ENCODE results near the gene FUT2. TPM values are rescaled to one million over a fixed set of nuclear protein-coding genes. Genes with fewer than 3 reads are reported as not detected.

FUT2 gene
- polyA plus RNA-seq, 1 donor from 2014 or later, result not detected

GRCh38 chr19:48646722-48647216, 49.0 kb upstream of the FUT2 start:
- peak overlapping the region; percentile 37 for H2AFZ ChIP-seq (ENCODE audit: low read depth, low read length)
- peak overlapping the region; percentile 91 for H3K9ac ChIP-seq (ENCODE audit: low read length)
- no peaks in the 10 kb centered on the region for H3K9me3 ChIP-seq (ENCODE audit: low read length)
- H3K9me2 ChIP-seq (ENCODE audit: insufficient read depth, low read length), result no peaks in the 10 kb centered on the region
- no peaks in the 10 kb centered on the region for H3K79me2 ChIP-seq (replicated peaks; ENCODE audit: insufficient read depth, low read length)
- H3K4me2 ChIP-seq (ENCODE audit: low read length), result no peak overlapping the region
- TF ChIP-seq EP300 (conservative IDR thresholded peaks at IDR 0.05; ENCODE audit: poor library complexity, severe bottlenecking), result no peak
- no peak for TF ChIP-seq SMC3 (conservative IDR thresholded peaks at IDR 0.05; ENCODE audit: poor library complexity)
- TF ChIP-seq, protein P1, sequence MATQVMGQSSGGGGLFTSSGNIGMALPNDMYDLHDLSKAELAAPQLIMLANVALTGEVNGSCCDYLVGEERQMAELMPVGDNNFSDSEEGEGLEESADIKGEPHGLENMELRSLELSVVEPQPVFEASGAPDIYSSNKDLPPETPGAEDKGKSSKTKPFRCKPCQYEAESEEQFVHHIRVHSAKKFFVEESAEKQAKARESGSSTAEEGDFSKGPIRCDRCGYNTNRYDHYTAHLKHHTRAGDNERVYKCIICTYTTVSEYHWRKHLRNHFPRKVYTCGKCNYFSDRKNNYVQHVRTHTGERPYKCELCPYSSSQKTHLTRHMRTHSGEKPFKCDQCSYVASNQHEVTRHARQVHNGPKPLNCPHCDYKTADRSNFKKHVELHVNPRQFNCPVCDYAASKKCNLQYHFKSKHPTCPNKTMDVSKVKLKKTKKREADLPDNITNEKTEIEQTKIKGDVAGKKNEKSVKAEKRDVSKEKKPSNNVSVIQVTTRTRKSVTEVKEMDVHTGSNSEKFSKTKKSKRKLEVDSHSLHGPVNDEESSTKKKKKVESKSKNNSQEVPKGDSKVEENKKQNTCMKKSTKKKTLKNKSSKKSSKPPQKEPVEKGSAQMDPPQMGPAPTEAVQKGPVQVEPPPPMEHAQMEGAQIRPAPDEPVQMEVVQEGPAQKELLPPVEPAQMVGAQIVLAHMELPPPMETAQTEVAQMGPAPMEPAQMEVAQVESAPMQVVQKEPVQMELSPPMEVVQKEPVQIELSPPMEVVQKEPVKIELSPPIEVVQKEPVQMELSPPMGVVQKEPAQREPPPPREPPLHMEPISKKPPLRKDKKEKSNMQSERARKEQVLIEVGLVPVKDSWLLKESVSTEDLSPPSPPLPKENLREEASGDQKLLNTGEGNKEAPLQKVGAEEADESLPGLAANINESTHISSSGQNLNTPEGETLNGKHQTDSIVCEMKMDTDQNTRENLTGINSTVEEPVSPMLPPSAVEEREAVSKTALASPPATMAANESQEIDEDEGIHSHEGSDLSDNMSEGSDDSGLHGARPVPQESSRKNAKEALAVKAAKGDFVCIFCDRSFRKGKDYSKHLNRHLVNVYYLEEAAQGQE (IDR thresholded peaks at IDR 0.05; ENCODE audit: borderline replicate concordance), result no peak
- TF ChIP-seq, protein P2, sequence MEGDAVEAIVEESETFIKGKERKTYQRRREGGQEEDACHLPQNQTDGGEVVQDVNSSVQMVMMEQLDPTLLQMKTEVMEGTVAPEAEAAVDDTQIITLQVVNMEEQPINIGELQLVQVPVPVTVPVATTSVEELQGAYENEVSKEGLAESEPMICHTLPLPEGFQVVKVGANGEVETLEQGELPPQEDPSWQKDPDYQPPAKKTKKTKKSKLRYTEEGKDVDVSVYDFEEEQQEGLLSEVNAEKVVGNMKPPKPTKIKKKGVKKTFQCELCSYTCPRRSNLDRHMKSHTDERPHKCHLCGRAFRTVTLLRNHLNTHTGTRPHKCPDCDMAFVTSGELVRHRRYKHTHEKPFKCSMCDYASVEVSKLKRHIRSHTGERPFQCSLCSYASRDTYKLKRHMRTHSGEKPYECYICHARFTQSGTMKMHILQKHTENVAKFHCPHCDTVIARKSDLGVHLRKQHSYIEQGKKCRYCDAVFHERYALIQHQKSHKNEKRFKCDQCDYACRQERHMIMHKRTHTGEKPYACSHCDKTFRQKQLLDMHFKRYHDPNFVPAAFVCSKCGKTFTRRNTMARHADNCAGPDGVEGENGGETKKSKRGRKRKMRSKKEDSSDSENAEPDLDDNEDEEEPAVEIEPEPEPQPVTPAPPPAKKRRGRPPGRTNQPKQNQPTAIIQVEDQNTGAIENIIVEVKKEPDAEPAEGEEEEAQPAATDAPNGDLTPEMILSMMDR (IDR thresholded peaks at IDR 0.05; ENCODE audit: poor library complexity, severe bottlenecking), result no peak
- TF ChIP-seq MXI1 (conservative IDR thresholded peaks at IDR 0.05; ENCODE audit: poor library complexity, severe bottlenecking), result no peak
- no peak for TF ChIP-seq RAD21 (conservative IDR thresholded peaks at IDR 0.05)
- no peak for TF ChIP-seq EZH2 (IDR thresholded peaks at IDR 0.05; ENCODE audit: borderline replicate concordance, insufficient read depth, low read length, poor library complexity, severe bottlenecking)
- TF ChIP-seq TAF1 (IDR thresholded peaks at IDR 0.05; ENCODE audit: low read depth), result no peak
- TF ChIP-seq POLR2AphosphoS5 (IDR thresholded peaks at IDR 0.05), result no peak
- H3K27ac ChIP-seq (ENCODE audit: low read length), result peak overlapping the region; percentile 94
- H4K20me1 ChIP-seq (ENCODE audit: insufficient read depth), result no peaks in the 10 kb centered on the region
- no peaks in the 10 kb centered on the region for H3F3A ChIP-seq (ENCODE audit: insufficient read depth, low read length, poor library complexity, severe bottlenecking)
- H3K27me3 ChIP-seq (ENCODE audit: insufficient read depth, low read depth, low read length), result no peaks in the 10 kb centered on the region
- no peaks in the 10 kb centered on the region for H3K36me3 ChIP-seq (ENCODE audit: insufficient read depth, low read length)
- H3K4me3 ChIP-seq (ENCODE audit: low read length), result peak overlapping the region; percentile 74

DNA sequence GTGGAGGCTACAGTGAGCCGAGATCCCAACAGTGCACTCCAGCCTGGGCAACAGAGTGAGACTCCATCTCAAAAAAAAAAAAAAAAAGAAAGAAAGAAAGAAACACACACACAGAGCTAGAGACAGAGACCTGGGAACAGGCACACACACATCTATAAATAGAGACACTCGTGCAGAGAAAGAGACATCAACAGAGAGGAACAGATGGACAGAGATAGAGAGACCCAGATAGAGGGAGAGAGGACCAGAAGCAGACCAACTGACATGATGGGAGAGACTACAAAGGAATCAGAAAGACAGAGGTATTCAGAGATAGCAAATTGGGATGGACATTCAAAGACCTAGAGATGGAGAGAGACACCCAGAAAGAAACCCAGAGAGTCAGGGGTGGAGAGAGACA, 47.6 kb upstream of the FUT2 start:
- no peak overlapping the region for H3K9ac ChIP-seq (ENCODE audit: low read length)

More for the DNA sequence above, 47.6 kb upstream of the FUT2 start:
- Histone ChIP-seq H3K4me2 (ENCODE audit: low read length) (no peak overlapping the region), H3F3A (ENCODE audit: insufficient read depth, low read length, poor library complexity, severe bottlenecking) (no peaks in the 10 kb centered on the region), H3K9me2 (ENCODE audit: insufficient read depth, low read length) (no peaks in the 10 kb centered on the region), H2AFZ (ENCODE audit: low read depth, low read length) (no peak overlapping the region), H3K27me3 (ENCODE audit: insufficient read depth, low read depth, low read length) (no peaks in the 10 kb centered on the region), H3K79me2 (replicated peaks; ENCODE audit: insufficient read depth, low read length) (no peaks in the 10 kb centered on the region), H3K36me3 (ENCODE audit: insufficient read depth, low read length) (no peaks in the 10 kb centered on the region), H4K20me1 (ENCODE audit: insufficient read depth) (no peaks in the 10 kb centered on the region), H3K4me3 (ENCODE audit: low read length) (no peak overlapping the region), H3K27ac (ENCODE audit: low read length) (no peak overlapping the region), H3K9me3 (ENCODE audit: low read length) (no peaks in the 10 kb centered on the region)
- TF ChIP-seq POLR2AphosphoS5 (IDR thresholded peaks at IDR 0.05), result no peak
- TF ChIP-seq, protein P1 (IDR thresholded peaks at IDR 0.05; ENCODE audit: borderline replicate concordance), result no peak
- no peak for TF ChIP-seq EP300 (conservative IDR thresholded peaks at IDR 0.05; ENCODE audit: poor library complexity, severe bottlenecking)
- no peak for TF ChIP-seq TAF1 (IDR thresholded peaks at IDR 0.05; ENCODE audit: low read depth)
- TF ChIP-seq EZH2 (IDR thresholded peaks at IDR 0.05; ENCODE audit: borderline replicate concordance, insufficient read depth, low read length, poor library complexity, severe bottlenecking), result no peak
- TF ChIP-seq RAD21 (conservative IDR thresholded peaks at IDR 0.05), result no peak
- TF ChIP-seq MXI1 (conservative IDR thresholded peaks at IDR 0.05; ENCODE audit: poor library complexity, severe bottlenecking), result no peak
- TF ChIP-seq SMC3 (conservative IDR thresholded peaks at IDR 0.05; ENCODE audit: poor library complexity), result no peak
- TF ChIP-seq, protein P2 (IDR thresholded peaks at IDR 0.05; ENCODE audit: poor library complexity, severe bottlenecking), result no peak

Measured in neural cell (in vitro differentiated cells).